GM21423 (cell line): ENCODE results near the gene UGT1A10.
"Not testable (repeated sequence)": the region's sequence is repeated elsewhere in the genome, so short reads cannot be mapped to it uniquely, and the experiment has no call there.

Source experiments
- ATAC-seq: cut with Tn5 transposase; IDR thresholded peaks from one replicate; pipeline ENCODE4 v1.9.1; 2021; ENCODE audit warnings: mild to moderate bottlenecking, moderate library complexity; ENCODE audit not compliant: unreplicated experiment

Gene UGT1A10

DNA sequence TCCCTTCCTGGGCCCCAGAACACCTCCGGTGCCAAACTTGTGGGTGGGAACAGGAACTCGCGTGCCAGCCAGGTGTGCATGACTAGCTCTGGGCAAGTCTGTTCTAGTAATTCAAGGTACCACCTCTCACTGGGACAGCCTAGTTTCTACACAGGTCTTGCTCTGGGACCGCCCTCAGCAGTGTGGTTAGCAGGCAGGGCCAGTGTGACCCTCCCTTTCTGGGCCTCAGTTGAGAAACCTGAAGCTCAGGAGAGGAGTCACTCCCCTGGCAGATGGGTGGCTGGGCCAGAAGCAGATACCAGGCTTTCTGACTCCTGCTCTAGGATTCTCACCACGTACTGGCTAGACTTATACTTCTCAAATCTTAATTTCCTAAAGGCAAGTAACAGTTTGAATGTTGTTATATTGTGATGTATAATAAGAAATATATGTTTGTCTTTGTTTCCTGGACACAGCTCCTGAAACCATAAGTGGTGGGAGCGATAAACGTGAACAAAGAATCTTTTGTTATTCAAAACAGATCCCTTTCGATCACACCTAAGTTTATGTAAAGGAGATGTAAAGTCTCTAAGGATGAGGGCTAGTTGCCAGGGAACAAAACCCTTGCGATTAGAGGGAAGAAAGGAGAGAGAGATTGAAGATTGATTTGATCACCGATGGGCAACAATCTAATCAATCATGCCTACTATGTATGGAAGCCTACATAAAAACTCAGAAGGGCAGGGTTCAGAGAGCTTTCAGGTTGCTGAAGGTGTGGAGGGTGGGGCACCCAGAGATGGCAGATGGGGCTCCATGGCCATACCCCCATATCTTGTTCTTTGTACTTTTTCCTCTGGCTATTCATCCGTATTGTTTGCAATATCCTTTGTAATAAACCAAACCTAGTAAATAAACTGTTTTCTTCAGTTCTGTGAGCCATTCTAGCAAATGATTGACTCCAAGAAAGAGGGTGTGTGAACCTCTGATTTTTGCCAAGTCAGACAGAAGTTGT is 55.5 kb downstream of the UGT1A10 start:
- no peak for ATAC-seq

DNA sequence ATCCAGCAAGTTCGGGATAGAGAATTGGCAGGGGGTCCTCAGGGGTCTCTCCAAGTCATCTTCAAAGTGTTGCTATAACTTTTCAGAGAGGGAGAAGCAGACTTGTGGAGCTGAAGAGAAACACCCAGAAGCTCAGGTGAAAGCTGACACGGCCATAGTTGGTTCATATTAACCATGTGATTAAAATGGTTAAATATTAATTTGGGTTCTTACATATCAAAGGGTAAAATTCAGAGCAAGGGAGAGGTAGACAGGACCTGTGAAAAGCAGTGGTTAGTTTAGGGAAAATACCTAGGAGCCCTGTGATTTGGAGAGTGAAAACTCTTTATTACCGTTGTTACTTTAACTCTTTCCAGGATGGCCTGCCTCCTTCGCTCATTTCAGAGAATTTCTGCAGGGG is 56.4 kb downstream of the UGT1A10 start, which contains the start of gene UGT1A6:
UGT1A6 (plus strand) TSS at position 243 of the 400 bp plus-strand sequence; CDS start at position 358, 115 bp downstream.
- ATAC-seq, result no peak

DNA sequence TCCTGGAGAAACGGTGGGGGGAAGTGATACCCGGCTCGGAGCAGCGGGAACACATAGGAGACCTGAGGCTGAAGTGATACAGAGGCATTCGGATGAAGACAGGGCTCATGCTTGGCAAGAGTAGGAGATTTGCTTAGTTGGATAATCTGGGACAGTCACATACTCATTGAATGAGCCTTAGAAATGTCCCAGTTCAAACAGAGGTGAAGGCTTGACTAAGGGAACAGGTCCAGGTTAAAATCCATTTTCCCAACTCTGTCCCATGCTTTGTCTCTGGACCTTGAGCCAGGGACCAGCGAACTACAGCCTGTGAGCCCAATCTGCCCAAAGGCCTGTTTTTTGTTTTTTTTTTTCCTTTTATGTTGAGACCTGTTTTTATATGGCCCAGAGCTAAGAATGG is 57.7 kb downstream of the UGT1A10 start:
- ATAC-seq, result no peak

DNA sequence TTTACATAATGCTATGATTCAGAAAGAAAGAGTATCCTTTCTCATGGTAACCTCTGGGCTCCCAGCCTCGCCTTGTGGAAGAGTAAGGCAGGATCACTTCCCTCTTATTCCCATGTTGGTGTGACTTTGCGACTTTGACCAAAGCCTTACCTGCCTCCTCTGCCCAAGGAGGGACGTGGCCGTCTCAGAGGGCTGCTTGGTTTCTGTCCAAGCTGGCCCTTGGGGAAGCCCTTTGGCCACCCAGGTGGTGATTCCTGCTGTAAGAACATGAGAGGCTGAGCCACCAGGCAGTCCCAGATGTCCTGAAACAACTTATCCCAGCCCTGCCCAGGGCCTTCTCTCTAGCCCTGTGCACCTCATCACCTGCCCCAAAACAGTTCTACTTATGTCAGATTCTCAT is 62.5 kb downstream of the UGT1A10 start:
- ATAC-seq, result no peak

DNA sequence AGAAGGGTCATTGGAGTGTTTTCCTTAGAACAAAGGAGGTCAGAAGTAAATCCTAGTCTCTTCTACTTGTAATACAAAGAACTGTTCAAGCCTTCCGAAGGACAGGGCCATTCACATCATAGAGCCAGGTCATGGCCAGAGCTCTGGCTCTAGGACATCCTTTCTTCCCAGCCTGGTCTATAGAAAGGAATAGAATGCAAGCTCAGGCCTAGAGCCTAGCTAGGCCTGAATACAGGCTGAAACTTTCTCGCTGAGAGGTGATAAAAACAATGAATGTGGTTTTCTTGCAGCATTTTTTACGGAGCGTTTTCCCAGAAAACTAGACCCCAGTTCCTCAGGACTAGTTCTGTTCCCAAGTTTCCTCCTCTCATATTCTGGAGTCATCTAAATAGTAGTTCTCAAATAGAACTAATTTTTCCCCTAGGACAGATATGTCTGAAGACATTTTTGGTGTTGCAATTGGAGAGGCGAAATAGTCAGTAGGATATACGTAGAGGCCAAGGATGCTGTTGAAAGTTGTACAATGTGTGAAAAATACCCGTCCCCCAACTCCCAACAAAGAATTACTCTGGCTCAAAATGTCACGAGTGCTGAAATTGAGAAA is 63.3 kb downstream of the UGT1A10 start:
- no peak for ATAC-seq

DNA sequence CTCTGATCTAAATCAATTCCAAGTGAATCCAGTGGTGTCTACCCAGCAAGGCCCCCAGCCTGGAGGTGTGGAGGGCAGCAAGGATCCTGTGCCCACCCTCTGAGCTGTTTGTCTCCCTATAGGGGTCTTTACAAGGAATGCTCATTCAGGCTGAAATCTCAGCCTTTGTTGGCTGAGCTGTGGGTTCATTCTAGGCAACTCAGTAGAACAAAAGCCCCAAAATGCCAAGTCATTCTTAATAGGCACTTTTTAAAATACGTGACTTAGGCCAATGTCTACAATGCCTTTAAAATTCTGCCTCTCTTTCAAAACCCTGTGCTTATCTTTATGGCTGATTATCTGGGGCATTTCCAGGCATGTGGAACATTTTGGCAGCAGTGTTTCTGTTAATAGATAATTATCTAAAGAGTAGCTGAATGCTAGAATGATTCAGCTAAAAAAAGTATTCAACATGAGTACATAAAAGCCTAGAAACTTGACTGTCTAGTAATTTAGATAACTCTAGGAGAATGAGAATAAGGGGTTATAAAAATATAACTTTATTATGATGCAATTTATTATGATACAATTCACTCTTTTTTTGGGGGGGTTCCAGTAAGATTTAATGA is 63.9 kb downstream of the UGT1A10 start:
- no peak for ATAC-seq

DNA sequence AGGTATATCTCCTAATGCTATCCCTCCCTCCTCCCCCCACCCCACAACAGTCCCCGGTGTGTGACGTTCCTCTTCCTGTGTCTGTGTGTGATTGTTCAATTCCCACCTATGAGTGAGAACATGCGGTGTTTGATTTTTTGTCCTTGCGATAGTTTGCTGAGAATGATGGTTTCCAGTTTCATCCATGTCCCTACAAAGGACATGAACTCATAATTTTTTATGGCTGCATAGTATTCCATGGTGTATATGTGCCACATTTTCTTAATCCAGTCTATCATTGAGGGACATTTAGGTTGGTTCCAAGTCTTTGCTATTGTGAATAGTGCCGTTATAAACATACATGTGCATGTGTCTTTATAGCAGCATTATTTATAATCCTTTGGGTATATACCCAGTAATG is 64.6 kb downstream of the UGT1A10 start:
- ATAC-seq, result not testable (repeated sequence)

DNA sequence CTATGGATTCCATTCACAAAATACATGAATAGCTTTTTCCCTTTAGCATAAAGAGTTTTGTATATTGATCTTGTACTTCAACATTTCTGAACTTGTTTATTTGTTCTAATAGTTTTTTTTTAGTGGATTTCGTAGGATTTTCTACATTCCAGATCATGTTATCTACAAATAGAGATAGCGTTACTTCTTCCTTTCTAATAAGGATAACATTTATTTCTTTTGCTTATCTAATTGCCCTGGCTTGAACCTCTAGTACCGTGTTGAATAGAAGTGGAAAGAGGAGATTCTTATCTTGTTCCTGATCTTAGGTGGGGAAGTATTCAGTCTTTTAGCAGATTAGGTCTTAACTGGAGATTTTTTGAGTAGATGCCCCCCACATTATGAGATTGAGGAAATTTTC is 66.0 kb downstream of the UGT1A10 start:
- no peak for ATAC-seq

DNA sequence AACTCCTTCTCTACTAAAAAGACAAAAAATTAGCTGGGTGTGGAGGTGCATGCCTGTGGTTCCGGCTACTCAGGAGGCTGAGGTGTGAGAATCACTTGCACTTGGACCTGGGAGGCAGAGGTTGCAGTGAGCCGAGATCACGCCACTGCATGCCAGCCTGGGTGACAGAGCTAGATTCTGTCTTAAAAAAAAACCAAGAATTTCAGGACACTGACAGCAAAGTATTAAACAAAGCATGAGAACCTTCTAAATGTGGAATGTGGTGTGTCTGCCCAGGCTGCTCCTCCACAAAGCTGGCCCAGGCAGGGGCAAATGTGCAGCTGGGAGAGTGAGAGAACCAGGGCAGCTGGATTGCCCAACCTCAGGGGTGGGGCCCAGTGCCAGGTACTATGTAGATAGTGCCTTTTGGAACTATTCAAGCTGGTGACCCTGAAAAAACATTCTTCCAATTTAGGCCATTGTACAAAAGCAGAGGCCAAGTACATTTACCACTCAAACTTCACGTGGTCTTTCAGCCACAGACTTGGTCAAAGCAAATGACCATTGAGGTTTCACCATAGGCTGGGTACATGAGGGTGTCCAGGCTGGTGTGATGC is 69.8 kb downstream of the UGT1A10 start:
- ATAC-seq, result no peak

DNA sequence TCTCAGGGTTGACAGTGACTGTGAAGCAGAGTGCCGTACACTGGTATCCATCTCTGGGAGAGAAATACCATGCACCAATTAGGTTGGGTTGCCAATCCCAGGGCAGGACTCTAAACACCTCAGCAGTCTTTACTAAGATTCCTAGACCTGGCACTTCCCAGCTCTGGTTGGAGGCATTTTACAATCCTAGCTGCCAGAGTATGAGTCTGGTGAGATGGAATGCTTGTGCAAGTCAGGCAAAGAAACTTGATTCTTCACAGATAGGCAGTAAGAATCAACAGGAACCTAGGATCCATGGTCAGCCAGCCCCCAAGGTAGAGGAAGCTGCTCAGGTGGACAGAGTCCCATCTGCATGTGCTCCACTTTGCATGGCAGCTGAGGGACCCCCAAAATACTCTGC is 70.5 kb downstream of the UGT1A10 start:
- no peak for ATAC-seq

DNA sequence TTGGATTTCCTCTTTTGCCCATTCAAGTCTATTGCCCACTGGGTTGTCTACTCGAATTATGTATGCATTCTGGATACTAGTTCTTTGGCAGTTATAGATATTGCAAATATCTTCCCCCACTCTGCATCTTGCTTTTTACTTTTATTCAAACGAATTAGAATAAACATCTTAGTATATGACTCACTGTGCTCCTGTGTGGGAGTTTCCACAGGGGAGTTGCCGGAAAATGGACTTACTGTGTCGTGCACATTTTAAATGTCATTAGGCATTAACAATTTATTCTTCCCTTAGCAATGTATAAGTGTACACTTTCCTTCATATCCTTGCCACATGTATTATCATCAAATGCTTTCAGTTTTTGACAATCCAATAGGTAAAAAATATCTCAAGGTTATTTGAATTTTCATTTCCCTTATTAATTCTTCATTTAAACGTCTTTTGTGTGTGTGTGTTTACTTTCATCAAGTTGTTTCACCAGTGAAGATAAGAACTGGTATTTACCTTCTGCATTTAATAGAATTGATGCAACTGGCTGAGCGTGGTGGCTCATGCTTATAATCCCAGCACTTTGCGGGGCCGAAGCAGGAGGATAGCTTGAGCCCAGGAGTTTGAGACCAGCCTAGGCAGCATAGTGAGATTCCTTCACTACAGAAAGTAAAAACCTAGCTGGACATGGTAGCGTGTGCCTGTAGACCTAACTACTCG is 71.8 kb downstream of the UGT1A10 start:
- ATAC-seq, result no peak

DNA sequence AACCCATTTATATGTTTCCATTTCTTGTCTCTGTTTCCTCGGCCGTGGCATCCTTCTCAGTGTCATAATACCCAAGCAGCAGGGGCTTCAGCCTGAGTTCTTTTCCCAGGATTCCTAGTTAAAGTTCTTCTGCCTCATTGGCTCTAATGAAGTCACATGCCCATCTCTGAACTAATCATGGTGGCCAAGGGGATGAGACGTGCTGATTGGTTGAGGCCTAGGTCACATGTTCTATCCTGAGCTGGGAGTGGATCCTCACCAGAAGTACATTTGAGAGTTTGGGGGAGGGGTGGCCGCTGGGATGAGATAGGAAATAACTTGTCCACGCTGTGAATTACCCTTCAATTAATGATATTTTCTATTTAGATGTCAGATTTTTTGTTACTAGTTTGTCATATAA is 72.7 kb downstream of the UGT1A10 start:
- ATAC-seq, result no peak

DNA sequence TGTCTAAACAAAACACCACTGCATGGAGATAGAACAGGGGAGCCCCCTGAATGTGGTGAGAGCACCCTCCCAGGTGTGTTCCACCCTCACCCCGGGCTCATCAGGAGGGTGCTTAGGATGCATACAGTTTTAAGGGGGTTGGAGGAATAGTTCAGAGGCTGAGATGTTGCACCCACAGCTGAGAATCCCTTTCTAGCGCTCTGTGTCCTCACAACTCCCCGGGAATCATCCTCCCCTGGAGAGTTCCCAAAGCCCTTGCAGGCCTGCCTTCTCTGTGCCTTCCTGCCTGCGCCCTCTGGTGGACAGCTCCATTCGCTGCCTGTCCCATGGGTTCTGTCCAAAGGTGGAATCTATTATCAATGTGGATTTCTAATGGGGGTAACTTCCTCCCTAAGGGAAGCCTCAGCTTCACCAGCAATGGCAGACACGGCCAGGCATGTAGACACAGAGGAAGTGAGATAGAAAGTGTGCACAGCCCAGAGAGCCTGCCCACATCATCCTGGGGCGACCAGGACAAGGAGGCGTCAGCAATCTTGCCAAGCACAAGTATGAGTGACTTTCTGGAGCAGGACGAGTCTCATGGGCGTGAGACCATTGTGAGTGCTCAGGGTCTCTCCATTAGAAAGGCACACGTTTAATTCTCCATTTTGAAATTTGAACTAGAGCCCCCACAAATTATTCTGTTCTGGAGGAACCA is 75.2 kb downstream of the UGT1A10 start:
- no peak for ATAC-seq

DNA sequence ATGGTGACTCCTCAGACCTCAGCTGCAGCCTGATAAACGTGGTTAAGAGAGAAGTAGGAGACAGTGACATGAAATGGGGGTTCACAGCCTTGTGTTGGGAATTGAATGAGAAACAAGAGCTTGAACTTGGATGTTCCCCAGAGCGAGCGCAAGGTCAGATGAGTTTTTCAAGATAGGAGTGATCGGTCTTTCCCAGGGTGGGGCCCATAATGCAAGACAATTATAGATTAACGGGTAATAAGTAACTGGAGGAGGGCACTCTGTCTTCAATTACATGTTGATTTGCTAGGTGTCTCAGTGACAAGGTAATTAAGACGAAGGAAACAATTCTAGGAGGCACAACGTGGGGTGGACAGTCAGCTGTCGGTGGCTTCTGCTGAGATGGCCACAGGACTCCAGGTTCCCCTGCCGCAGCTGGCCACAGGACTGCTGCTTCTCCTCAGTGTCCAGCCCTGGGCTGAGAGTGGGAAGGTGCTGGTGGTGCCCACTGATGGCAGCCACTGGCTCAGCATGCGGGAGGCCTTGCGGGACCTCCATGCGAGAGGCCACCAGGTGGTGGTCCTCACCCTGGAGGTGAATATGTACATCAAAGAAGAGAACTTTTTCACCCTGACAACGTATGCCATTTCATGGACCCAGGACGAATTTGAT is 76.5 kb downstream of the UGT1A10 start, which contains the start of gene UGT1A5:
UGT1A5 (plus strand) TSS at position 297 of the 651 bp plus-strand sequence; CDS start at position 382, 85 bp downstream.
- no peak for ATAC-seq

DNA sequence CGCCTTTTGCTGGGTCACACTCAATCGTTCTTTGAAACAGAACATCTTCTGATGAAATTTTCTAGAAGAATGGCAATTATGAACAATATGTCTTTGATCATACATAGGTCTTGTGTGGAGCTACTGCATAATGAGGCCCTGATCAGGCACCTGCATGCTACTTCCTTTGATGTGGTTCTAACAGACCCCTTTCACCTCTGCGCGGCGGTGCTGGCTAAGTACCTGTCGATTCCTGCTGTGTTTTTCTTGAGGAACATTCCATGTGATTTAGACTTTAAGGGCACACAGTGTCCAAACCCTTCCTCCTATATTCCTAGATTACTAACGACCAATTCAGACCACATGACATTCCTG is 77.0 kb downstream of the UGT1A10 start:
- no peak for ATAC-seq

DNA sequence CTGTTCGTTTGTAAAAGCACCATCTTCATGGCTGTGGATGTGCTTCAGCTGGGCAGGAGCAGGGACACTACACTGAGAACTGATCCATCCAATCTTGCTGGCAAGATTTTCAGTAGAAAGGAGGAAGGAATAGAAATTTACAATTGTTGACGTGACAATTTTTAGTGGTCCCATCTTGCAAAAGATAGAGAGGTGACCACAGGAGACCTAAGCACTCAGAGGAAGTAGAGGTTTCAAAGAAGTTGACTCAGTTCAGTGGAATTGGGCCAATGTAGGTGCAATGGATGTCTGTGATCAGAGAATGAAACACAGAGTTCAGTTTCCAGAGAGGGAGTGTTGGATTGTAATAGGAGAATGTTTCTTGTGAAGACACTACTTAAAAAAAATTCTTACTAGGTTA is 77.9 kb downstream of the UGT1A10 start:
- ATAC-seq, result no peak

DNA sequence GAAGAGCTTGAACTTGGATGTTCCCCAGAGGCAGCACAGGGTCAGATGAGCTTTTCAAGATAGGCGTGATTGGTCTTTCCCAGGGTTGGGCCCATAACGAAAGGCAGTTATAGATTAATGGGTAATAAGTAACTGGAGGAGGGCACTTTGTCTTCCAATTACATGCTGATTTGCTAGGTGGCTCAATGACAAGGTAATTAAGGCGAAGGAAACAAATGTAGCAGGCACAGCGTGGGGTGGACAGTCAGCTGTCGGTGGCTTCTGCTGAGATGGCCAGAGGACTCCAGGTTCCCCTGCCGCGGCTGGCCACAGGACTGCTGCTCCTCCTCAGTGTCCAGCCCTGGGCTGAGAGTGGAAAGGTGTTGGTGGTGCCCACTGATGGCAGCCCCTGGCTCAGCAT is 82.3 kb downstream of the UGT1A10 start, which contains the start of gene UGT1A4:
UGT1A4 (plus strand) TSS at position 185 of the 400 bp plus-strand sequence; CDS start at position 270, 85 bp downstream.
- ATAC-seq, result no peak

DNA sequence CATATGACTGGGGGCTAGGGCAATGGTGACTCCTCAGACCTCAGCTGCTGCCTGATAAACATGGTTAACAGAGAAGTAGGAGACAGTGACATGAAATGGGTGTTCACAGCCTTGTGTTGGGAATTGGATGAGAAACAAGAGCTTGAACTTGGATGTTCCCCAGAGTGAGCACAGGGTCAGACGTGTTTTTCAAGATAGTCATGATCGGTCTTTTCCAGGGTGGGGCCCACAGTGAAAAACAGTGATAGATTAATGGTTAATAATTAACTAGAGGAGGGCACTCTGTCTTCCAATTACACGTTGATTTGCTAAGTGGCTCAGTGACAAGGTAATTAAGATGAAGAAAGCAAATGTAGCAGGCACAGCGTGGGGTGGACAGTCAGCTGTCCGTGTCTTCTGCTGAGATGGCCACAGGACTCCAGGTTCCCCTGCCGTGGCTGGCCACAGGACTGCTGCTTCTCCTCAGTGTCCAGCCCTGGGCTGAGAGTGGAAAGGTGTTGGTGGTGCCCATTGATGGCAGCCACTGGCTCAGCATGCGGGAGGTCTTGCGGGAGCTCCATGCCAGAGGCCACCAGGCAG is 92.6 kb downstream of the UGT1A10 start, which contains the start of gene UGT1A3:
UGT1A3 (plus strand) TSS at position 320 of the 579 bp plus-strand sequence; CDS start at position 405, 85 bp downstream.
- ATAC-seq, result no peak
